GM12878 (cell line): ENCODE data around the gene FBXL5. TPM values are rescaled to one million over a fixed set of nuclear protein-coding genes. Genes with fewer than 3 reads are reported as not detected.

Source experiments
- BCL3 ChIP-seq: IDR thresholded peaks from 2 replicates; pipeline ENCODE4 v1.6.1; 2011; ENCODE audit warnings: borderline replicate concordance, low read depth, mild to moderate bottlenecking, moderate library complexity, low read length; ENCODE audit not compliant: insufficient read depth, poor library complexity, severe bottlenecking
- CEBPB ChIP-seq, 2 experiments: fragments of 150-350 bp in 1 of 2; IDR thresholded peaks; 2 replicates each; pipeline ENCODE4 v1.6.1; 2012 to 2014; ENCODE audit warnings: low read depth in 2 of 2, low read length in 2 of 2, borderline replicate concordance in 1 of 2, inconsistent platforms in 1 of 2
- CEBPZ ChIP-seq: fragments of 150-350 bp; IDR thresholded peaks from 2 replicates; pipeline ENCODE4 v1.6.1; 2016; ENCODE audit warnings: low read depth, low read length
- HDAC2 ChIP-seq: fragments of 200-600 bp; sonication (generic); IDR thresholded peaks from 2 replicates; pipeline ENCODE4 v1.6.1; 2017
- IKZF1 ChIP-seq: fragments of 450-650 bp; conservative IDR thresholded peaks from 2 replicates; pipeline ENCODE4 v1.6.1; 2017; ENCODE audit warnings: antibody characterized with exemption, mild to moderate bottlenecking
- IRF5 ChIP-seq: fragments of 450-650 bp; IDR thresholded peaks from 2 replicates; pipeline ENCODE4 v1.6.1; 2017; ENCODE audit warnings: borderline replicate concordance
- MXI1 ChIP-seq: fragments of 150-350 bp; IDR thresholded peaks from 2 replicates; pipeline ENCODE4 v1.6.1; 2011; ENCODE audit warnings: low read depth, mild to moderate bottlenecking, inconsistent platforms, low read length, improper control_type of control experiment
- NFYB ChIP-seq: IDR thresholded peaks from 2 replicates; pipeline ENCODE4 v1.6.1; 2011; ENCODE audit warnings: low read depth, mild to moderate bottlenecking, low read length, improper control_type of control experiment, moderate library complexity; ENCODE audit not compliant: insufficient read depth
- SIN3A ChIP-seq: IDR thresholded peaks from 2 replicates; pipeline ENCODE4 v1.6.1; 2012; ENCODE audit warnings: low read depth, low read length, improper control_type of control experiment
- SIX5 ChIP-seq: IDR thresholded peaks from 2 replicates; pipeline ENCODE4 v1.6.1; 2011; ENCODE audit warnings: mild to moderate bottlenecking, low read depth, low read length, moderate library complexity; ENCODE audit not compliant: severe bottlenecking
- SMAD1 ChIP-seq: fragments of 450-650 bp; IDR thresholded peaks from 2 replicates; pipeline ENCODE4 v1.6.1; 2018; ENCODE audit warnings: mild to moderate bottlenecking, low read depth; ENCODE audit not compliant: partially characterized antibody
- SMAD5 ChIP-seq: IDR thresholded peaks from 2 replicates; pipeline ENCODE4 v1.6.1; 2016; ENCODE audit warnings: antibody characterized with exemption, low read depth
- ZBED1 ChIP-seq: IDR thresholded peaks from 2 replicates; pipeline ENCODE4 v1.6.1; 2016; ENCODE audit warnings: borderline replicate concordance
- ZNF217 ChIP-seq: fragments of 450-650 bp; IDR thresholded peaks from 2 replicates; pipeline ENCODE4 v1.6.1; 2017; ENCODE audit warnings: antibody characterized with exemption, mild to moderate bottlenecking
- ZNF592 ChIP-seq: fragments of 450-650 bp; IDR thresholded peaks from 2 replicates; pipeline ENCODE4 v1.6.1; 2017; ENCODE audit warnings: mild to moderate bottlenecking, moderate library complexity
- ZNF622 ChIP-seq: fragments of 450-650 bp; IDR thresholded peaks from 2 replicates; pipeline ENCODE4 v1.6.1; 2017; ENCODE audit warnings: mild to moderate bottlenecking, inconsistent platforms
- polyA plus RNA-seq, 11 experiments: library from polyadenylated mRNA; depleted of rRNA in 4 of 11; unstranded in 6 of 11; stranded (reverse) in 5 of 11; fragments of >200 nt; fragmentation: Nextera tagmentation in 4 of 11; fragmentation: Illumina TruSeq in 1 of 11; extraction: Ambion mirVana in 4 of 11; extraction: Trizol in 1 of 11; gene quantifications; 1 replicate in 1 of 11; 2 replicates in 10 of 11; pipeline versions ENCODE4 v1.2.1 to v1.2.3, GENCODE V29; 2011 to 2016; ENCODE audit warnings: inconsistent platforms in 2 of 11, missing spikeins in 2 of 11, low read depth in 1 of 11
- total RNA-seq, 4 experiments: library from RNA; depleted of rRNA in 3 of 4; stranded (reverse); fragments of >200 nt in 3 of 4; fragmentation: Illumina TruSeq in 1 of 4; extraction: Trizol in 1 of 4; gene quantifications; 2 replicates each; pipeline versions ENCODE4 v1.2.1 to v1.2.3, GENCODE V29; 2013 to 2021

Gene FBXL5
- total and polyA plus RNA-seq, 10 of the 15 experiments (the other 5 are each of a cell fraction or from before 2014, with no cell fraction given), result 10.1 to 46.2 (median 32.7) TPM

GRCh38 chr4:15681372-15682241 lies 26.4 kb upstream of the FBXL5 start, which contains the start of gene FAM200B (continued):
- TF ChIP-seq BCL3 (no peak), ZNF592 (no peak), ZNF622 (no peak), ZBED1 (0 out of 2 replicates have a peak, but pooled peaks have one; percentile 54), NFYB (no peak), CEBPZ (no peak), IRF5 (peak; percentile 94), MXI1 (peak; percentile 97), HDAC2 (no peak), SMAD5 (peak; percentile 44; the same call in 1 of the 2 replicates), SIN3A (peak; percentile 99), SMAD1 (no peak), SIX5 (no peak), CEBPB (IDR thresholded peaks at IDR 0.05; ENCODE audit: borderline replicate concordance in 1 of 2, low read depth in 2 of 2, low read length in 2 of 2) (no peak), ZNF217 (no peak), IKZF1 (peak; percentile 98)
